NCI-H774 (cell line): ENCODE results near the gene NNT.
"Not testable (repeated sequence)": the region's sequence is repeated elsewhere in the genome, so short reads cannot be mapped to it uniquely, and the experiment has no call there.

Experiments
- DNase-seq: peaks from one replicate; lab custom pipeline; 2025; lab: John Stamatoyannopoulos, UW

Gene NNT

DNA sequence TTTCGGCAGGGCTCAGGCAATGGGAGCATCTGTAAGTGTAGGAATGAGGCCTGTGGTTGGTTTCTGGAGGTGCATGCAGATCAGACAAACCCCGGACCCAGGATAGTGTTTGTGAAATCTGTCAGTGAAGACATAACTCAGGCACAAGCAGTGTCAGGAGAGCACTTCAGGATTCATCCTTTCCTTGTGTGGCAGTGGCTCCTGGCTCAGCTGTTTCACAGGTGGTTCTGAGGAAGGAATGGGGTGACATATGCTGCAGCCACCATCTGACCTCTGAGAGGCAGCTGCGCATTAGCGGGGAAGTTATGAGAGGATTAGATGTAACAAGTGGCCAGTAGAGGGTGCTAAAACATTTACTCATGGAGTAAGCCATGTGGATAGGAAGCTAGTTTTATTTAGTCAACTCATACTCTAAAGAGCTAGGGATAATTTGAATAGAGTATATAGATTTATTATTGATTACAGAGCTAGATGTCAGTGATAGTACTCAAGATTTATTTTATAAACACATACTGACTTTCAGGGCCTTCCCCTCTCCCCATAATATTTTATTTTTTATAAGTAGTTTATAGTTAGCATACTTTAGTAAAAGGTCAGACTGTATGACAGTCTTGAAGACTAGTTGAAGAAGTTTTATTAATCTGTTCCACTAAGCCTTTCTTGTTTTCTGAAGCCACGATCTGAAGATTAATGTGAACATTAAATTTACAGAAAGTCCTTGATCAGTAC is 28.4 kb downstream of the NNT start:
- DNase-seq: peak; percentile 64

DNA sequence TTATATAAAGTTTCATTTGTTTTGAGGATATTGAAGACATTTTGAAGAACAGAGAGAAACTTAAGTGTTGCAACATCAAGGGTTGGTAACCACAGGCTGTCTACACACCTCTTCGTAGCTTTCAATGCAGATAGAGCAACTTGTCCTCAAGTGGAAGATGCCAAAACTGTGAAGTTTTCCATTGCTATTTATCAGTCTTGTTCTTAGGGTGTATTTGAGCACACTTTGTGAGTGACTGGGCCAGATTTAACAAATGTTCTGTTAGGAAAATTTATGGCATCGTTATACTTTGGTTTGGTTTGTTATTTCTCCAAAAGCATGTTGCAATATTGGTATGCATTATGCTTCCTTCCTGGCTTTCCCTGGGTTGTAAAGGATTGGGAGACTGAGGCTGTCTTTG is 31.6 kb downstream of the NNT start:
- DNase-seq: no peak

DNA sequence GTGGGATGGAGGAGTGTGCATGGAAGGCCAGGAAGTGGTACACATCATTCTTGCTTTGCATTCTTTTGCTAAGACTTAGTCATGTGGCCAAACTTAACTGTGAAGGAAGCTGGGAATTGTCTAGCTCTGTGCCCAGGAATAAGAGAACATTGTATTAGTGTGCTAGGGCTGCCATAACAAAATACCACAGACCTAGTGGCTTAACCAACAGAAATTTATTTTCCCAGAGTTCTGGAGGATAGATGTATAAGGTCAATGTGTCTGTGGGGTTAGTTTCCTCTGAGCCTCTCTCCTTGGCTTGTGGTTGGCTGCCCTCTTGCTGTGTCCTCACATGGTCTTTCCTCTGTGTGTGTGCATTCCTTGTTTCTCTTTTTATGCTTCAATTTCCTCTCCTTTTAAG is 32.4 kb downstream of the NNT start:
- no peak for DNase-seq

DNA sequence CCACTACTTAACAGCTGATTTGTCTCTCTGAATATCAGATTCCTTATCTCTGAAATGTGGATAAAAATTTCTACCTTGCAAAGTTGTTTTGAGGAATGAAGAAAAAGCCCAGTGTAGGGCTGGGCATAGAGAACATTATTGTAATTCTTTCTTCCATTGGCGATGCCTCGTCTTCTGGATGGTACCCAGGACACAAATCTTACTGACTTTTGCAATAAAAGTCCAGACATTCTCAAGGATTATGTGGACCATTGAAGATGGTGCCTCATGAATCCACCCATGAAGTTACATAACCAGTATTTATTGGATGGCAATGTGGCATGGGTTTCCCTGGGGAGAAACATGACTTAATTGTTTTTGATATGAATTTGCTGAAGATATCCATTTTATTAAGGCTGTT is 33.1 kb downstream of the NNT start:
- DNase-seq: no peak

DNA sequence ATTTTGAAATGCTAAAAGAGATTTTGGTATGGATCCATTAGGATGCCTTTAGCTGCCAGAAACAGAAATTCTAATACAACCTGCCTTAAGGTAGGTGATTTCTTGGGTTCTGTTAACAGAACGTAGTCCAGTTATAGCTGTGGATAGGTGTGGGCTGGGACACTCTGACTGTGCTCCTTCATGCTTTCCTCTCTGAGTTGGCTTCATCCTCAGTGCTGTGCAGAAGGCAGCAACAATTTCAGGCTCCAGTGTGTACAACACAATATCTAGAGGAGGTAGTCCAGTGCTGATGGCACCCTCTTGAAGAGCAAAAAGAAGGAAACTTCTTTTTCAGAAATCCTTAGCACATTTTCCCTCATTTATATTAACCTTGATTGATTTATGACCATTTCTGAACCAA is 34.4 kb downstream of the NNT start:
- no peak for DNase-seq

DNA sequence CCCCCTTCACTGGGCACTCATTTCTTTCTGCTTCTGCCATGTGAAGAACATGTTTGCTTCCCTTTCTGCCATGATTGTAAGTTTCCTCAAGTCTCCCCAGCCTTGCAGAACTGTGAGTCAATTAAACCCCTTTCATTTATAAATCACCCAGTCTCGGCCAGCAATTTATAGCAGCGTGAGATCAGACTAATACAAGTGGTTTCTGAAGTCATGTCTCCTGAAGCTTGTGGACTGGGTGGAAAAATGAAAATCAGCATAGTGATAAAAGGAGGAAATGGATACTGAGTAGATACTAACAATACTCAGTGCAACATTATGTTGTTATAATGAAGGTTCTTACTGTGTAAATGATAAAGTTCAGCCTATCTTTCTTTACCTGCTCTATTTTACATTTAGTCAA is 35.1 kb downstream of the NNT start:
- no peak for DNase-seq

DNA sequence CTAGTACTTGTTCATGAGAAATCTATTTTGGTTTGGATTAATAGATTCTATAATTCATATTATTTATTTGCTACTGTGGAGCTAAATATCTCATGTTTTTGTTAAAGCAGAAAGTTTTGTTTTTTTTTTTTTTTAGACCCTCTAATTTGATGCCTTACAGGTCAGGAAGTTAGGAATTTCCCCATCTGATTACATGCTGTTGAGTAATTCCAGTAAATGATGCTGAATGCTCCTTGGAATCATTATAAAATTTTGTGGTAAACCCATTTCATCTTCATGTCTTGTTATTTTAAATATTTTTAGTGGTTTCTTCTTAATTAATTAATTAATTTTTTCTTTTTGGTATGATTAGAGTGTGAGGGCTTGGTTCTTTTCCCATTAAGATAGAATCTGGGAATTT is 35.6 kb downstream of the NNT start:
- DNase-seq: no peak

DNA sequence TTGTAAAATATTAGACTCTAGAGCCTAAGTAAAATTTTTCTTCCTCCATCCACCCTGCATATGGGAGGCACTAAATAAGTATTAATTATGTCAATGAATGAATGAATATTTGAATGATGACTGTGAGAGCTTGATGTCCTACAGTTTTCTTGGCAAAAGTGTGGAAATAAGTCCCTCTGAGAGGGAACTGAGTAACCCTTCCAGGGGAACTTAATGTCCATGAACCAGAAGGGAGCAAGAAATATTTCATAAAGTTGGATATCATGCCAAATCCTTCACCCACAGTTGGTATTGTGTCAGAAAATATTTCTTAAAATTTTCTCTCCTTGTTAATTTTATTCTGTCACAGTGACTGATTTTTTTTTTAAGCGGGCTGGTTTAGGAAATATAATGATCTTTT is 36.6 kb downstream of the NNT start:
- no peak for DNase-seq

DNA sequence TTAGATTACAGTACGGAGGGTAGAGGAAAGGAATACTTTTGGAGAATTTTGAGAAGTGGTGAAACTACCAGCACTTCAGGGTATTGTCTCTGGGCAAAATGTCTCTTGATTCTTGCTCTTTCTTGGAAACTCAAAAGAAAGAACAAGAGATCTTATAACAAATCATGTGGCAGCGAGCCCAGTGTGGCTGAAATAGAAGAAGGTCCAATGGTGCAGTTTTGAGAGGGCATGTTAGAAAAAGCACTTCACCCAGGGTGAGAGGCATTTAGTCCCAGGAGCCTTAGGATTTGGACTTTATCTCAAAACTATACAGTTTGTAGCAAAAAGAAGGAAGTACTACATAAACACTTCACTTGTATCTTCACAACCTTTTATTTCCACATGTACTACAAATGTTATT is 39.4 kb downstream of the NNT start:
- no peak for DNase-seq

DNA sequence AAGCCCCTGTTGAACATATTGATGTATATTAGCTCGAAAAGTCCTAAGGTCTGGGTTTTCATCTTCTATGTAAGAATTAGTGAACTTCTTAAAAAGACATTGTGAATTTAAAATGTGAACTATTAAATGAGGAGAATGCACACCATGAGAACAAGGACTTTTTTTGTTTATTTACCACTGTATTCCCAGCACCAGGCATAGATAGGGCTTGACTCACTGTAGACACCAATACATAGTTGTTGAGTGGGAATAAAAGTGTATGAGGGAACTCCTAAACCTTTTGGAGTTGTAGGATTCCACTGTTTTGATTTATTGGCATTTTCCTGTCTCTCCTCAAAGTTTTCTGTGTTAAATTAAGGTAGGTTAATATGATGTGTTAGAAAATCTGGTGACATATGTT is 40.3 kb downstream of the NNT start:
- DNase-seq: no peak

DNA sequence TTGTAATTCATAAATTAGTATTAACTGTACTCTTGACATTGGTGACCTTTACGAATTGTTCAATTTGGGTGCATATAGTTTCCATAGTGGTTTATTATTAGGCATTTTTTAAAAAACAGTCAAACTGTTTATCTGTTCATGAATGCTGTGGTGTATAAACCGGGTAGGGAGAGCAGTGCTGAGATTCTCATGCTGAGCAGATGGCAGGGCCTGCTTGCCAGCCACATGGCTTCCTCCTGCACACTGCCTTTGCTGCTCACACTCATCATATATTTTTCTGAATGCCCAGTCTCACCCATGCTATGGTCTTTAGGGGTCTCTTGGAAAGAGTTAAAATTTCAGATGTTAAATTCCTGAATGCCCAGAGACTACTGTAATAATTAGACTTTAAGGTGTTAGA is 40.8 kb downstream of the NNT start:
- no peak for DNase-seq

DNA sequence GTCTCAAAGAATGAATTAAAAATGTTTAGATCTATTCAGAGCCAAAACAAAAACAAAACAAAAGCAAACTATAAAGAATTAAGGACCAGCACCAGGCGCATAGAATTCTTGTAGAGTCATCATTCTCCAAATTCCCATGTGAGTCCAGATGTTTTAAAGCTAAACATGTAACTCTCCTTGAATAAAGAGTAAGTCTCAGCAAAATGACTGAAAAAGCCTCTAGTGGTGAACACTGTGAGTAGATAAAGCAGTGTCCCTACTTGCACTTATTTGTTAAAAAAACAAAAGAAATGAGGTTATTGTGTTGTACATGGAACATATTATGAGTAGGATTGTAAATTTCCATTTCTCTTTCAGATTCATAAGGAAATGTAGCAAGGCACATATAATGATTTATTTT is 44.0 kb downstream of the NNT start:
- DNase-seq: no peak

DNA sequence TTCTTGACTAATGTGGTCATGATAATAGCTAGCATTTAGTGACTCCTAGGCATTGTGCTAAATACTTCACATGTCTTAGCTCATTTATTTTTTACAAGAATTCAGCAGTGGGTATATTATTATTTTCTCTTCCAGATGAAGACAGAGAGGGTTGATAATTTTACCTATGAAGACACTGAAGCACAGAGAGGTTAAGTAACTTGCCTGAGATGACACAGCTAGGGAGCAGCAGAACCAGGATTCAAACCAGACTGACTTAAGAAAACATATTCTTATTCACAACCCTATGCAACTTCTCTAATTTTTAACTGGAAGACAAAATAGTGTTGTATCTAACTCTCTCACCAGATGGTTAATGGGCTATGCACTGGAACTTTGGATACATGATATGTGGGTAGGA is 44.8 kb downstream of the NNT start:
- no peak for DNase-seq

DNA sequence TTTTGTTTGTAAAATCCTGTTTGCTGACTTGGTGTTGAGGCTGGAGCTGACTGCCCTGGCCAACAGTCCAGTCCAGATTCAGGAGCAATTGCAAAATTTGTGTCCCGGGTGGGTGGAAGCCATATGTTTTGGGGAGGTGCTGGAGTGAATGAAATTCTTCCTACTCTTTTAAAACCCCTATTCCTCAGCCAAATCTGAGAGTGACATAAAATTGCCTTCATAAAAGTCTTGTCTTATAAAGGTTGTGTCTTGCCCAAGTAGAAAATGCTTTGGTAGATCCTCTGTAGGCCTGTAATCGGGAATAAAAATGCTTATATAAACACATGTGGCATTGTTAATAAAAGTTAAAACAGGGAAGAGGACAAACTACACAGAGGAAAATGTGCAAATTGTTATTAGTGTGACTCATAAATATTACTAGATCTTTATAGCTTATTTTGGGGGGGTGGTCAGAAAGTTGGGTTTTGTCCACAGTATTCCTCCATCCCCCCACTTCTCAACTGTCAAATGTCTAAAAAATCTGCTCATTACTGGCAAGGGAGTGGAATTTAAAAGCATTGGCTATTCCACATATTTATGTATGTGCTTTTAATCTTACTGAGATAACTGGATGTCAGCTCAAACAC is 45.6 kb downstream of the NNT start:
- DNase-seq: no peak

DNA sequence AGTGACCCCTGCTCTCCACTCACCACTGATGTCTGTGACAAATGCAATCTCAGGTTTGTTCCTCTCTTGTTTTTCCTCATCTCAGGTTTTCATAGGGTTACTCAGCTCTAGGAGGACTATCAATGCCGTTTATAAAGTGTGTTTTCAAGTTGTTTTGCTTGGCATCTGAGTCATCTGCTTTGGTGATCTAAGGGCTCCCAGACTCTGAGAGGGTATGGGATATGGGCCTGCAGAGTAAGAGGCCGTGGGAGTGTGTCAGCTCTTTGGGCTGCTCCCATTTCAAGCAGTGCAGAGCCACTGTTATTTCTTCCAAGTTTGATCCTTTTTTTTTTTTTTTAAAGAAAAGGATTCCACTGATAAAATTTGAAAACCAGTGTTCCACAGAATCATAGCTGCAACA is 46.3 kb downstream of the NNT start:
- DNase-seq: no peak

DNA sequence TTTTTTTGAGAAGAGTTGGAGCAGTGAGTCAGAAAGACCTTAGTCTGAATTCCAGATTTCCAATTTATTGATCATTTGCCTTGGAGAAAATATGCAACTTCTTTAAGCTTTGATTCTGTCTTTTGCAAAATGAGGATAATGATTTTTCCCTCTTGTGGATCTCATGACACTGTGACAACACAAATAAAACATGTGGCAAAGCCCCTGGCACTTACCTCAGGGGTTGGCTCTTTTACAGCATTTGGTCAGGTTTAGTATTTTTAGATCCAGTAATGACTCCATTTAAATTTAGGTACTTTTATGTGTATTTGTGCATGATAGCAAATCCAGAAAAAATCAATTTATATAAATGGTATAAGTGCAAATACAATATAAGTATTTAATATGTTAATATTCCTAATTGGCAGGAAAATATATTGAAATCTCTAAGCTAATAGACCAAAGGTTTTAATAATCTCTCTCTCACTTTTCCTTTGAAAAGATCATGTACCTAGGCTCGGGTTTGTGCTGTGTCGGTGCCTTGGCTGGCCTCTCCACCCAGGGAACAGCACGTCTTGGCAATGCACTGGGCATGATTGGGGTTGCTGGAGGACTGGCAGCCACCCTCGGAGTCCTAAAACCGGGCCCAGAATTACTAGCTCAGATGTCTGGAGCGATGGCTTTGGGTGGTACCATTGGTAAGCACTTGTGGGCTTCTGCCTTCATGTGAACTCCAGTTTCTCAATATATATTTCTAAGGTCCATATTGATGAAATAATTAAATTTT is 49.7 kb downstream of the NNT start:
- no peak for DNase-seq

DNA sequence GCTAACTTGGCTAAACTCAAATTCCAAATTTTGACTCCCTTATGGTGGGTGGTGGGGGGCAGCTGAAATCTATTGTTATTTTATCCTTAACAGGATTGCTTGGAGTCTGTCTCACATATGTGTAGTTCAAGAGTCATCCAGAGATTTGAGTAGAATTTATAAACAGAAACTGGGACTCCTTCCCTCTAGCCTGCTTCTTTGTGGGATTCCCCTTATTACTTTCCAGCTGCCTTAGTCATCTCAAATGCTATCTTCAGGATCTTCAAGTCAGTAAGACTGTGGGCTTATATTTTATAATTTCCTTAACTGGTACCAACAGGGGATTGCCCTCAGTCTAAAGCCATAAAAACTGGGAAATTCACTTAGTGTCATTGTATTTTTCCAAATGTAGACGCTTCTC is 55.5 kb downstream of the NNT start:
- no peak for DNase-seq

DNA sequence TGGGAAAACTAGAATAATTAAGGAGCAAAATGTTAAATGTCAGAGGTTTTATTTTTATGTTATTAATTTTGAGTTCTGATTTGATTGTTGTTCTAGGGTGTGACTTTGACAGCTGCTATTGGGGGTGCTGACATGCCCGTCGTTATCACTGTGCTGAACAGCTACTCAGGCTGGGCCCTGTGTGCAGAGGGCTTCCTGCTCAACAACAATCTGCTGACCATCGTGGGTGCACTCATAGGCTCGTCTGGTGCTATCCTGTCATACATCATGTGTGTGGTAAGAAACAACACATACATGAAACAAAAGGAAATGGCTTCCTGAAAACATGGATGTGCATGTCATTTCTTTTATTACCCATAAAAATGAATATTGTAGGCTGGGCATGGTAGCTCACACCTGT is 56.1 kb downstream of the NNT start:
- no peak for DNase-seq

DNA sequence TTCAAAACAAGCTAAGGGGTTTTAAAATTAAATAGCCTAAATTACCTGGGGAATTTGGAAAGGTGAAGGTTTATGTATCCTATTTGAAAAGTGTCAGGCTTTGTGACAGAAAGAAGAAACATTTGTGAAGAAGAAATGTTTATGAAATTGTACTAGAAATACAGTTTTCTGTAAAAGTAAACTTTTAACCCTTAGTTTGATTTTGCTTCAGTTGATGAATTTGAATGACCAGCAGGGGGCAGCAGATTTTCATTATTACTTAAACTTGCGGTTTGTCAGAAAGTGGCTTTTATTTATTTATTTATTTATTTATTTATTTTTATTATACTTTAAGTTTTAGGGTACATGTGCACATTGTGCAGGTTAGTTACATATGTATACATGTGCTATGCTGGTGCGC is 58.1 kb downstream of the NNT start:
- no peak for DNase-seq

DNA sequence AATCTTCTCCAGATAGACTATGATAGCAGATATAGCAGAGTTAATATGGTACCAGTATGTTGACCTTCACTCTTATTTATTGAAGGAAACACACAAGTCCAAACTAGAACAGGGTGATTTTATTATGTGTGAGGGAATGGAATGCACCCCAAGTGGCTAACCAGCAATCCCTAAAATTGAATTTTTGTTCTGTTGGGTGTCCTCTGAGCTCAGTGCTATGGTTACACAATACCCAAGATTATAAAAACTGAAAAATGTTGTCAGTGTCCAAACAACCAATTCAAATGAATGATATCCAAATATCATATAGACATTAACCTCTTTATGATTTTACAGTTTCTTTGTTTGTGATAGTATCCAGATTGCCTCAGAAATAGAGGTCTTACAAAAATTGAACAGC is 60.9 kb downstream of the NNT start:
- no peak for DNase-seq

DNA sequence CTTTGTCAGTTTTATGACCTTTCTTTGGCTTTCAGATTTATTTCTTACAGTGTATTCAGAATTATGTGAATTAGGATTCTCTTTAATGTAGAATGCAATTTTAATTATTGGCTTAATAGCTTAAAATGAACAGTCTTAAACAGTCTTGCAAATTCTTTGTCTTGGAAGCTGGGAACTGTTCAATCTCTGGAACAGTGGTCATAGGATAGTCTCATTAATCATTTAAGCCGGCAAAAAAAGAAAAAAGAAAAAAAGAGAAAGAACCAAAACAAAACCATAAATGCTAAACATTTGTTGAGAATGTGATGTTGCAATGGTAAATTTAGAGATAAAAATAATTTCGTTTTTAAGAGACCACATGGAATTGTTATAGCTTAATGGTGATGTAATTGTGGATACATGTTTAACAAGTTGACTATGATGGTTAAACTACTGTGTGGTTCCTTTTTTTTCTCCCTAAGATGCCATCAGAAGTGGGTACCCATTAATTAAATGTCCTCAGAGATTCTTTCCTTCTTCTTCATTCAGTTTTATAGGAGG is 61.6 kb downstream of the NNT start:
- DNase-seq: no peak

DNA sequence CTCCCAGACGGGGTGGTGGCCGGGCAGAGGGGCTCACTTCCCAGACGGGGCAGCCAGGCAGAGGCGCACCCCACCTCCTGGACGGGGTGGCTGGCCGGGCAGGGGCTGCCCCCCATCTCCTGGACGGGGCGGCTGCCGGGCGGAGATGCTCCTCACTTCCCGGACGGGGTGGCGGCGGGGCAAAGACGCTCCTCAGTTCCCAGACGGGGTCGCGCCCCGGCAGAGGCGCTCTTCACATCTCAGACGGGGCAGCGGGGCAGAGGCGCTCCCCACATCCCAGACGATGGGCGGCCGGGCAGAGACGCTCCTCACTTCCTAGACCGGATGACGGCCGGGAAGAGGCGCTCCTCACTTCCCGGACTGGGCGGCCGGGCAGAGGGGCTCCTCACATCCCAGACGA is 62.8 kb downstream of the NNT start:
- DNase-seq: not testable (repeated sequence)

DNA sequence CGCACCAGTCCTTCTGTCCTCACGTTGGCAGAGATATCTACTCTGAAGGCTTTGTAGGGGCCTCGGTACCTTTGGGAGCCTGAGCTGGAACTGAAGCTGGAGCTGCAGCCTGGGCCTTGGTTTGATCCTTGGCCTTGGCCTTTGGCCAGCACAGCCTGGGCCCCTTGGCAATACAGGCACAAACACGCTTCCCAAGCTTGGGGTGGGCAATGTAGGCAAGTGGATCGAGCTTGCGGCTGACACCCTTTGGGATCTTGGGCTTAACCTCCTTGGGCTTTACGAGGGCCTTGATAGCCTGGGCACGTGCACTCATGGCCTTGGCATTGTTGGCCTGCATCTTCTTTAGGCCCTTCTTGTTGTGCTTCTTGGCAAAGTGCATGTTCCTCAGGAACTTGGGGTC is 63.7 kb downstream of the NNT start:
- not testable (repeated sequence) for DNase-seq
